ENCODE measurements around the gene POFUT2.

DNA sequence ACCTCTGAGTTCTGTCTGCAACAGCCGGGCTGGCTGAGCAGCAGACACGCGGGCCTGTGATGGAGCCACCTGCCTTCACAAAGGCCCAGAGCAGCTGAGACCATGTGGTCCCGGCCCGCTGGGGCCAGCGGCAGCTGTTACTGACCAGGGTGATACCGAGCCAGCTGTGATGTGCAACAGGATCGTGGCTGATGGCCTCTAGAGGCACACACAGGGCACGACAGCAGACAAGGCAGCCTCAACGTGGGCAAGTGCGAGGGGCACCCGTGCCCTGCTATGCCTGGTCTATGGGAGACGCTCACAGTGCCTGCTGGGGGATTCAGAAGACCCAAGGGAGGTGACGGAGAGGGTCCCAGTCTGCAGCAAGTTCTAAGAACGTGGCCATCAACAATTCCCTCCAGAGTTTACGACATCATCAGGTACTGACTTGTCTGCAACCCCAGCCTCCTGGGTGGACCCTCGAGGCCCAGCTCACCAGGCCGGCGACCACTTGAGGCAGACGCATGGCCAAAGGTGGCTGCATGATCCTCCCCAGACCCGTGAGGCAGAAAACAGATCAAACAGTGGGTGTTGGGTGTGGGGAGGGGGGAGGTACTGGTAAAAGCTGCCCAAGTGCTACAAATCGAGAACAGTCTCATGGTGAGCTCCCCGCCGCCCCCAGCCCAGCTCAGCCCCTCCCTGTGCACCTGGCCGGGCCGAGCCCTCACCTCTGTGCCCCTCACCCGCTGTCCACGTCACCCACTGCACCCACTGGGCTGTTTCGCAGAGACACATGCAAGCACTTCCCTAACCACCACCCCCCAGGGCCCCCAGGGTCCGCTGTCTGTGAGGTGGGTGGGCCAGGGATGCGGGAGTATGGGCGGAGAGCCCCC is 6.0 kb downstream of the POFUT2 start:
- TF ChIP-seq, protein P1, sequence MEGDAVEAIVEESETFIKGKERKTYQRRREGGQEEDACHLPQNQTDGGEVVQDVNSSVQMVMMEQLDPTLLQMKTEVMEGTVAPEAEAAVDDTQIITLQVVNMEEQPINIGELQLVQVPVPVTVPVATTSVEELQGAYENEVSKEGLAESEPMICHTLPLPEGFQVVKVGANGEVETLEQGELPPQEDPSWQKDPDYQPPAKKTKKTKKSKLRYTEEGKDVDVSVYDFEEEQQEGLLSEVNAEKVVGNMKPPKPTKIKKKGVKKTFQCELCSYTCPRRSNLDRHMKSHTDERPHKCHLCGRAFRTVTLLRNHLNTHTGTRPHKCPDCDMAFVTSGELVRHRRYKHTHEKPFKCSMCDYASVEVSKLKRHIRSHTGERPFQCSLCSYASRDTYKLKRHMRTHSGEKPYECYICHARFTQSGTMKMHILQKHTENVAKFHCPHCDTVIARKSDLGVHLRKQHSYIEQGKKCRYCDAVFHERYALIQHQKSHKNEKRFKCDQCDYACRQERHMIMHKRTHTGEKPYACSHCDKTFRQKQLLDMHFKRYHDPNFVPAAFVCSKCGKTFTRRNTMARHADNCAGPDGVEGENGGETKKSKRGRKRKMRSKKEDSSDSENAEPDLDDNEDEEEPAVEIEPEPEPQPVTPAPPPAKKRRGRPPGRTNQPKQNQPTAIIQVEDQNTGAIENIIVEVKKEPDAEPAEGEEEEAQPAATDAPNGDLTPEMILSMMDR (IDR thresholded peaks at IDR 0.05): no peak
- no peak for TF ChIP-seq POLR2A (IDR thresholded peaks at IDR 0.05)
